ENCODE measurements around the gene ROPN1. TPM values are rescaled to one million over a fixed set of nuclear protein-coding genes. Genes with fewer than 3 reads are reported as not detected.
"Not testable (repeated sequence)": the region's sequence is repeated elsewhere in the genome, so short reads cannot be mapped to it uniquely, and the experiment has no call there.

ROPN1 gene
- total RNA-seq, 1 donor from 2014 or later: not detected

DNA sequence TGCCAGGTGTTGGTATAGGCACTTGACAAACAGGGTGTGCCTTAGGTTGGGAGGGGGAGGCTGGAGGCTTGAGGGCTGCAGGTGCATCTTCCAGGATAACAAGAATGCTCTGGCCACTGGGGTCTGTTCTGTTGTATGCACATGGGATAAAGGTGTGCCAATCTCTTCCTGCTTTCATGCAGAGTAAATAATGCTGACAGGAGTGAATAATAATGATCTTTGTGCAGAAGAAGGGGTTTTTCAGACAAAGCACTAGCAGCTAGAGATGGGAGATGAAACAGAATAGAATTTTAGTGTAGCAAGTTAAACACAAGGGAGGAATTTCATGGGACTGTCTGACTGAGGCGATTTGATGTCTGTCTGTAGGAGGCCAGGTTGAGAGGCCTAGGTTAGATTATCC, 1.9 kb upstream of the ROPN1 start:
- no peak for DNase-seq

DNA sequence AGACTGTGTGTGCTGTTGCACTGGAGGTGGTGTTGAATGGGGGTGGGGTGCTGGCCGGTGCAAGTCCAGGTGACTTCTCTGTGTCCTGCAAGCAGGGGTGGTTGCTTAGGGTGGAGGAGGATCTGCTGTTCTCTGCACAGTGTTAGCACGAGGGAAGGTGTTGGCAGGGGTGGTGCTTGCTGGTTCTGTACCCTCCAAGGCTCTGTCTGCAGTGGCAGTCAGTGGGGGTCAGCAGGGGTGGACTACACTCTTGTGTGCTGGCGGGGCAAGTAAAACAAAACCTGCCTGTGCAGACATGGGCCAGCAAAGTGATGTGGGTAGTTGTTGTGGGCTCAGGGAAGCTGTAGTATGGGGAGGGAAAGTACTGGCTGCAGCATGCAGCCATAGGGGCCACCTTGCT, 5.5 kb downstream of the ROPN1 start:
- DNase-seq: no peak

DNA sequence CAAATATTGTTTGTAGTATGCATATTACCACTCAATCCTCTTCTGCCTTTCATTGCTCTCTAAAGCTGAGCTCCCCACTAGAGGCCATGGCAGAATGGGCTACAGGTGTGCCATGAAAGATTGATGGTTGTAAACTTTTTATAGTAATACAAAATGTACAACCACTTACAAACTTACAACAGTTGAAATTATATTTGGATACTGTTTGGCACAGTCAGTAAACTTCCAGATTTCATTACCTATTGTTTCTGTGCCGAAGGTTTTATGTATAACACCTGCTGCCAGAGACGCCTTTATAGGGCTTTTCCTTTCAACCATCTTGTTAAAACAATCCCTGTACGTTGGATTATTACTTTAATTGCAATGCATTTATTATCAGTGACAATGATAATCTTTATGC, 7.0 kb downstream of the ROPN1 start:
- DNase-seq: no peak

DNA sequence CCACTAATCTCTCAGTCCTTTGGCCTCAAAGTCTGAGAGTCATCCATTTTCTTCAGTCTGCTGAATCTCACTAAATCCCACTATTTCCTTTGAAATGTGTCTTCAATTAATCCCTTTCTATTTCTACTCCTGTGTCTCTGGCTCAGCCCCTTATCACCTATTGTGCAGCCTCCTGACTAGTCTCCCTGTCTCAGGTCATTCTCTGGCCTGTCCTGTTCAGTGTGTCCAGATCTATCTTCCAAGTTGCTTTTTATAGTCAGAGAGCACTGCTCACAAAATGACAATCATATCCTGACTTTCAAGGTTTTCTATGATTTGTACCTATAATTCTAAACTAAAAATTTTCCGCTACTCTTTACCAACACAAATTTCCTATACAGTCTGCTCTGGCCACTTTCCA, 7.6 kb downstream of the ROPN1 start:
- DNase-seq: no peak

DNA sequence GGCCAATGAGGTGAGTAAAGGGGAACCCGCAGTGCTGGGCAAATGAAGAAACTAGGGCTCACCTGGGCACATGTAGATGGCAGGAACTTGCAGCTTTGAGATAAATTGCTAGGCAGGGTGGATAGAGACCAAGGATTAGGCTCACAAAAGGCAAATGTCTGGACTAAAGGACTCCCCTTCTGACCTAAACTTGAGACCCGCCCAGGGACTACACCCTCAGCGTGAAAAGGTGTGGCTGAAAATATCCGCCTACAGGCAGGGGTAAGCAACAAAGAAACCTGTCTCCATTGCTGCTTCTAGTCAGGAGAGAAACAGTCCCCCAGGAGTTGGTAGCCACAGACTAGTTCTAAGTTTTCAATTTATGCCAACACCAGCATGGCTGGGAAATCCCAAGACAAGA, 10.6 kb downstream of the ROPN1 start:
- not testable (repeated sequence) for DNase-seq

DNA sequence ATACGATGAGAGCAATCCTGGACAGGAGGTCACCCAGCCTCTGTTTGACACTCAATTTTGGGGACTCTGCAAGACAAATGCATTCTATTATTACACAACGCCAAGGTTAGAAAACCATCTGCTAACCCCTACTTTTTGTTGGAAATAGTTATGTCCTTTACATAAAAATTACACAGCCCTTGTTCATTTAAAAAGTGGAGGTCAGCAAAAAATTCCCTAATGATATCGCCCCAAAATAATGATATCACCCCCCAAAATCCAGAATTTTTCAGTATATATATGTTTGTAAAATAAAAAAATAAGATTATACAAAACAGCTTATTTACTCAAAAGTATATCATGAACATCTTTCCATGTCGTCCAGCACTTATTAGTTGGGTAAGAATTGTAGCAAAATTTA, 11.4 kb downstream of the ROPN1 start:
- DNase-seq: no peak

DNA sequence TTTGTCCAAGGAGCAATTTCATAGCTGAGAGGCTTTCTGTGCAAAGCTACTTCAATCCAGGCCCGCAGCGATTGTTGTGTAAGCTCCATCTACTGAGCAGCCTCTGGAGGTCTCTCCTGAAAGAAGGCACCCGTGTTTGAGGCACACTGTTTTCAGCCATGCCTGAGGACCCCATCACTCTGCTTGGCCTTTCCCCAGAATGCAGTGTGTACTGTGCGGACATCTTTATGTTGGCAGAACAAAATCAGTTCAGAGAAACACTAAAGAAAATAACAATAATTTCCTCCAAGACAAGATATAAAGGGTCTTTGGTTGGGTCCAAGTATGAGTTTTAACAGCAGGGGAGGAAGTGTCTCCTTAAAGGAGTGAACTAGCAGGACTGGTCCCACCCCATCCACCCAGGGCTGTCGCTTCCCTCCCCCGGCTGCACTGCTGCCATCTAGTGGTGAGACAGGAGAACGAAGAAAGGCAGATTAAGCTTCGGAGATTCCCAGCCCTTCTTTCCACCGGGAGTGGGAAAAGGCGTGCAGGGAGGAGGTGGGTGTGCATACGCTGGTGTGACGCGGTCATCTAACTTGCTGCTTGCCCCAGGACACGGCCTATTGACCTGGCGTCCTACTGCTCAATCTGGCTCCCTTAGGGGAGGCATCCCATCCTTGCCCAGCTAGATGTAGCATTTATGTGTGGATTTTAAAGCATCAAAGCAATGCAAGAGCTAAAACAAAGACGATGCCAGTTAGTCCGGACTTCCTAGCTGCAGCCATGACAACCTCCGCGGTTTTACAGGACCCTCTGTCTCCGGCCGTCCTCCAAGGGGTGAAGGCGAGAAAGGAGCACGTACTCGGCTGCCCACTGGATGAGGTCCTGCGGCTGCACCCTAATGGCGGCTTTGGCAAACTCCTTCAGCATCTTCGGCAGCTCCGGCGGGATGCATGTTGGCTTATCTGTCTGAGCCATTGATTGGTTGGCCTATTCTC, 12.1 kb downstream of the ROPN1 start:
- peak; percentile 45 for DNase-seq

DNA sequence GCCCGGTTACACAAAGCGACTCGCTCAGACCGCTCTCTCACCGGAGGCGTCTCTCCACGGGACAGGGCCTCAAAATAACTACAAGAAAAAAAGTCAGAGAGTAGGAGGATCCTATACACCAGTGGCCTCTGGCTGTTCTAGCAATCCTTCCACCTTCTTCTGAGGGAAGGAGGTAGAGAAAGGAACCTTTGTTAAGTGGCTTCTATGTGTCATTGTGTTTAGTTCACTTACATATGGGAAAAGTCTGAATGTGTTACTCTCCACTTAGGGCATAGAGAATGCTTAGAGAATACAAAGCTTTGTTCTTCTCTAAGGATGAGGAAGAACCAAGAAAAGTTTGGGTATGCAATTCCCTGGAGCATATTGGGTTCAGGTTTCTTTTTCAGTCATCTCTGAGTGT, 15.0 kb downstream of the ROPN1 start:
- DNase-seq: not testable (repeated sequence)

DNA sequence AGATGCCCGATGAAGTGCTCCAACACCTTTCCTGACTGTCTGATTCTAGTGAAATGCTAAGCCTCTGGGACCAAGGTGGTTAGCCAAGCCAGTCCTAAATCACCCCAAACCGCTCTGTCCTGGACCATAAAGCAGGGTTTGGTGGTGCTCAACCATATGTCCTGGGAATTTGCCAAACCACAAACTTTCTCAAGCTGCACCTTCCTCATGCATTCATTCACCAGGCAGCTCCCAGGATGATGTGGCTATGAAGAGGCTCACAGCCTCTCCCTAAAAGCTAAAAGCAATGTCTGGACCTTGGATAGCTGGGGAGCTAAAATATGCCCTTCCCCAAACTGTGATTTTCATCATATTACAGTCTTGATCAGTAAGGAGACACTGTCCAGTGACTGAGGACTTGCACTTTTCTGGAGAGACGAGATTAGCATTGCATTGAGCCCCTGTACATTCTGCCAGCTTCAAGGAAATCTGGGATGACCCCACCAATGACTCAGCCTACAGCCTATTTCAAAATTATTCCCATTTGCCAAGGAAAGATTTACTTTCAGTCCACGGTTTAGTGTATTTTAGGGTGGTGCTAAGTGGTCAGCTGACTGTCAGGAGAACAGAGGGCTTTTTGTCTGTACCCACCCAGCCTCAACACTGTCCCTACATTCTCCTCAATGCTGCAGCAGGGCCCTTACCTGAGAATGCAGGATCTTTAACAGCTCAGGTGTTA, 15.6 kb downstream of the ROPN1 start:
- DNase-seq: not testable (repeated sequence)

DNA sequence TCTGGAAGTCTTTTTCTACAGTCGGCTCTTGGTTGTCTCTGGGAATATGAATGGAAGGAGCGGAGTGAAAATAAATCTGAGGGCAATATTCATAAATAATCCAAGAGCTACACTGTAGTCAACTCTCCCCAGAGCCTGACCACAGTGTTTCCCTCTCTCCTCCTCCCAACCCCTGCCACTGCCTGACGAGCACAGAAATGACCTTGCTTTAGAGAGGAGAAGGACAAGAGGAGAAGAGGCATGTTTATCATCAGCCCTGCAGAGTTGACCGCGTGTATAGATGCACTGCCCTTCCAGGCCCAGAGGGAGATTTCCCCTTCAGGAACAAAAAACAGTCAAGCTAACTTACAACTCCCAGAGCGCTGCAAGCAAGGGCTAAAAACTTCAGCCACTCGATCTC, 16.9 kb downstream of the ROPN1 start:
- DNase-seq: not testable (repeated sequence)

DNA sequence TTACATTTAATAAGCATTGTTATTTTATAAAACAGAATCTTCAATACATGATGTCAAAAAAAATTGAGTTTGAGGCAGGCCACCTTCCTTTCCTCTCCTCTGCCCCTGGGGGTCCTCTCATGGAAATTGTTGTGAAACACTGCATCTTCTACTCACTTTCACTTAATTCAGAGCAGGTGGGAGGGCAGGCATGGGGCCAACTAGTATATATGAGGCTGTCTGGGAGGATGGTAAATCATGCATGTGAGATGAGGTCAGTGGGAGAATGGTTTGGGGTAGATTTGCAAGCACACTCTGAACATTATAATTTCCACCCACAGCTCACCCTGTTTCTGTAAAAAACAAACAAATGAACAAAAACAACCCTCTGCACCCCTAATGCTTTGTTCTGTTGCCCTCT, 20.5 kb downstream of the ROPN1 start:
- DNase-seq: peak; percentile 55

DNA sequence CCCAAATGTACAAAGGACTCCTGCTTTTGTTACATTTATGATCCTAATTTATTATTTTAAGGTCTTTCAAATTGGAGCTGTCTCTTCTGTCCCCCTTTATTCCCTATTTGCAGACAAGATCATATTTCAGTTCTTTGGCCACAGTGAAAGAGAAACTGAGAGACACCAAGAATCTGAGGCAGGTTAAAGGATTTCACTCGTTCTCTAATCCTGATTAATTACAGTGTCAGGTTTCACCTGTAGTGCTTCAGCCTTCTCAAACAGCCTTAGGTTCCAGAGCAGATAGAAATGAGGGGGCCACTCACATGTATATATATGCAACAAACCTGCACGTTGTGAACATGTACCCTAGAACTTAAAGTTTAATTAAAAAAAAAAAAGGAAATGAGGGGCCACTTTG, 24.7 kb downstream of the ROPN1 start:
- not testable (repeated sequence) for DNase-seq

DNA sequence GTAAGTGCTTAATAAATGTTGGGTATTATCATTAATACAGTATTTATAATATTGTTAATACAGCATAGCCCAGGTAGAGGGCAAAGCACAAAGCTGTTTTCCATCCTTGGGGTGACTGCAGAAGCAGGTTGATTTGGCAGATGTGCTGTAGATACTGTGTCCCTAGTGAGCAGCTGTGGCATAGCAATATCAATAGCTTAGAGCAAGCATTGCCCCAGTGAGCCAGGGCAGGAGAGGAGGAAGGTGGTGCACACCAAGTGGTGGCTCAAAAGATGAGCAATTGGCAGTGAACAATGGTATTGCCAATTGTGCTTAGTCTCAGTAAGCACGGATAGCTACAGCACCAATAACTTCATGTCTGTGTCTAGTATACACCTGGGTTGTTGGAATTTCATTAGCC, 25.1 kb downstream of the ROPN1 start:
- not testable (repeated sequence) for DNase-seq

DNA sequence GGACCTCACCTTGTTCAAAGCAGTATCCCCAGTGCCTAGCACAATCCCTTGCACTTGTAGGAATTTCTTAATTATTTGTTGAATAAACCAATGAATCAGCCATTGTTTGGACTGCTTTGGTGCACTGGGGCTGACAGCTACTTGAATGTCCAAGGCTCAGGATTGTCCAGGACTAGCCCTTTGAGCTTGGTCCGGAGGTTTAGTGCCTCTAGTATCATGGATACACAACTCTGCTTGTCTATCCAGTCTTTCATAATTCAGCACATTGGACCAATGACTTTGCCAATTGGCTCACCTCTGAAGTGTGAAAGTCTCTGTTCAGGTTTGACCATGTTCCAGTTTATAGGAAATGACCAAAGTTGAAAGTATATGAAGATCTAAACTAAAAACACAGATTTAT, 27.1 kb downstream of the ROPN1 start:
- DNase-seq: not testable (repeated sequence)

DNA sequence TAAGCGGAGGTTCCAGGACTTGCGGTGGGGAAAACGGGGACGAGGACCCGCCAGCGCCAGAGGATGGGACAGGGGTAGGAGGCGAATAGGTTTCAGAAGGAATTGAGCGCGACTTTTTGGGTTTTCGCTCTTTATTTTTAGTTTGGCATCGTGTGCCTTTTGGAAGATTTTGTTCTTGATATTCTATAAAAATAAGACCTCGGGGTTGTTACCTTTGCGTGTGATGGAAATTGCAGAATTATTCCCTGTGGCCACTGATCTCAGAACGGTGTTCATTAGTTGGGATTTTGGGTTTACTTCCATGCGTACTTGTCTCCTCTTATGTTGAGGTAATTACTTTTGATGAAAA, 30.4 kb downstream of the ROPN1 start:
- no peak for DNase-seq

DNA sequence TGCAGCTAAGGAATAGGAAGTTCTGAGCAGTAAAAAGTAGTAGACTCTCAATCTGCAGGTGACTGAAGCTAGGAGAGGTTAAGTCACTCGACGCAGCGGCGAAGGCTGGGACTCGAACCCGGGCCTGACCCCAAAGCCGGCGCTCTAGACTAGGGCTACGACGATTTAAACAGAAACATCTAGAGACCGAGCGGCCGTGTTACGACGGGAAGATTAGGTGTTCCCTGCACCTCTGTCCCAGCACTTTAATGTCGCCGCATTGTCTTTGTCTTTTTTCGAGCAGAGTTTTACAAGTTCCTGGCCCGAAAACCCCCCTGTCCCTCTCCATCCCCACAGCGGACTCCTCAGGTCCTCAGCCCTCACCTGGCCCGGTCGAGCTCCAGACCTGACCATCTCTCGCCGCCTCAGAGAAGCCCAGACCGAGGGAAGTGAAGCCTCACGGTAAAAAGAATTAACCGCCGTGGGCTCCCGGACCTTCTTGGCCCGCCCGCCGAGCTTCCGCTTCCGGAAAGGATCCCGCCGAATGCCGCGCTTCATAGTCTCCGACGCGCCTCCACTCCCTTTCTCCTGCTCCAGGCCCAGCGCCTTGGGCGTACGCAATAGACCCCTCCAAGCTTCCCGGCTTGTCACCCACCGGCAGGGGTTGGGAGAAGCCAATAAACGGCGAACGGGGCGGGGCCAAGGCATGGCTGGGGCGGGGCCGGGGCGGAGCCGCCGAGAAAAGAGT, 31.0 kb downstream of the ROPN1 start, which contains the start of gene CCDC14:
TSS of gene CCDC14 (minus strand) at position 449 of the 727 bp plus-strand sequence. CDS start at position 393, 56 bp downstream.
- DNase-seq: peak; percentile 98

DNA sequence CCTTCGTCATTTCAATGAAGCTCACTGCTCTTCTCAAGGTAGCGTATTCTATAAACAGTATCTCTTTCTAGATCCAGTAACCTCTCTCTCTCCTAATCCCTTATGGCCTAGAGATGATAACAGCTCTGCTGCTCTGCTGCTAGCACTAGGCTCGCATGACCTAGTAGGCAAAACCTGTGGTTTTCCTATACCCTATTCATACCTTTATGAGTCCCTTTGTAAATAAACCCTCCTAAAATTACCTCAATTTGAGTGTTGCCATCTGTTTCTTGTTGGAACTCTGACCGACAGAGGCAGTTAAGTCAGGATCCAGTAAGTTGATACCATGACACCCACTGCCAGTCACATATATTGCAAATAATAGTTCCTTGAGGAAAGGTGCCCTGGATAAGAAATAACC, 38.2 kb downstream of the ROPN1 start:
- no peak for DNase-seq

DNA sequence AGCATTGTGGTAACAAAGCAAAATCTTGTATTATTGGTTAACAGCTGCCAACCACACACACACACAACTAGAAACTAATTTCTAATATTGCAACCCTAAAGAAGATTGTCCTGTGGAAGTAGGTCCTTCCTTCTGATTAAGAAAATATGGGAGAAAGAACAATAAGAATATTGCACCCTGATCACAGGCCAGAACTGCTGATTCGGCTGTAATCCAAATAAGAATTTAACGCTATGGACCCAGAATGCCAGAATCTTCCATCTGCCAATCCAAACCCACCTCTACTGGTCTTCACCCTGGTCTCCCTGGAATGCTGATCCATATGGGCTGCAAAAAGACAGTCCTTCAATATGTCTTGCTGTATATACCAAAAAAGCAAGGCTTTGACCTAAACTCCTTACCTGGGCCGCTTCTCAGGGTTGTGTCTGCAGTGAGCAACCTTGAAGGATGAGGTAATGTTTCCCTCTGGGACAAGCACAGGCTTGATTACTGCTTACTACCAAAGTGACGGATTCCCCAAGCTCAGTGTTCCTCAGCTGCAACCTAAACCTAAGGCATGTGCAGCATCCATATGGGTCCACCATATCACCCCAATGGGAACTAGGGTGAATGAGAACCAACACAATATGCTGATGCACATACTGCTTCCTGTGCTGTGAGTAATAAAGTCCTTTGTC, 38.9 kb downstream of the ROPN1 start:
- no peak for DNase-seq

DNA sequence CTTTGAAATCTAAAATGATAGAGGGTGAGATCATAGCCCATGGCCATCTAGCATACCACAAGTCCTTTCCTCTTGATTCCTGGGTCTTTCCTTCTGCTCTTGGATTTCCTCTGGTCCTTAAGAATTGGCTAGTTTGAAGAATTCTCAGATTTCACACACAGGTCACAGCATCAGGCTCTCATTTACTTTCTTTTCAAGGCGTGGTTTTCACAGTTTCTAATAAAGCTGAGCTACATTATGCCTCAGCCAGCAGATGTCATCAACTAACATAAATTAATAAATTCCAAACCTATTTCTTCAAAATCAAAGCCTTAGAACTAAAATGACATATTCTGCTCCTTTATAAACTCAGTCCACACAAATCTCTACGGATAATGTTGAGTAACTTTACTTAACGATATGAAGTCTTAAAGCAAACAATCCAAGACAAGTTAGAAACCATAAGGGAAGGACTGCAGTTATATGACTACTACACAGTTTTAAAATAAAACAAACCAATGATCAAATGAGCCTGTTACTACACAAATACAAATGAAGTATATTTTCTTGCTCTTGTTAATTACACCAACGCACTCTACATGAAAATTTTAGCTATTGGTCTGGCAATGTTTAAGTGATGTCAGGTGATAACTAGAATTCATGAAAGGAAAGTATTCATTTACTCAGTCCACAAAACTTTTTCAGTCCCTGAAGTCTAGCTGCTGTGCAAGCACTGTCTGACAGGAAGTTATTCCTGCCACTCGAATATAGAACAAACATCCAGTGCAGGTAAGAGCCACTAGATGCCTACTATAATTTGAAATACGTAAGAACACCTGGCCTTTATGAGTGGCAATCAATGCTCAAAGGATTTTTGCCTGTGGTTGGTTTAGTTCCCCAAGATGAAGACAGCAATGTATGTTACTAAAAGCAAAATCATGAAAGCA, 40.1 kb downstream of the ROPN1 start:
- no peak for DNase-seq

DNA sequence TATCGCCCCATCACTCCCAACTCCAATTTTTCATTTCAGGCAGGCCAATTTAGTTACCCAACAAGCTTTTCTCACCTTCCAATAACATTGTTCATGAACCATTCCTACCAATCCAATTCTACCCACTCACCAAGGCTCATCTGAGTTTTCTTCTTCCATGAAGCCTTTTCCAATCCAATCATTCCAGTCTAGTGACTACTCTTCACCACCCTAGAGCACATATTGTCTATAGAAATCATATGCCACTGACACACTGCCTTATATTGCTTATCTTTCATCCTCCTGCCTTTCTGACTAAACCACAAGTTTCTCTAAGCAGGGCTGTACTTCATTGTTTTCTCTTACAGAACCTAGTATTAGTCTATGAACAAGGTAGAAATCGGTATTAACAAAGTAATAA, 42.3 kb downstream of the ROPN1 start:
- DNase-seq: no peak

DNA sequence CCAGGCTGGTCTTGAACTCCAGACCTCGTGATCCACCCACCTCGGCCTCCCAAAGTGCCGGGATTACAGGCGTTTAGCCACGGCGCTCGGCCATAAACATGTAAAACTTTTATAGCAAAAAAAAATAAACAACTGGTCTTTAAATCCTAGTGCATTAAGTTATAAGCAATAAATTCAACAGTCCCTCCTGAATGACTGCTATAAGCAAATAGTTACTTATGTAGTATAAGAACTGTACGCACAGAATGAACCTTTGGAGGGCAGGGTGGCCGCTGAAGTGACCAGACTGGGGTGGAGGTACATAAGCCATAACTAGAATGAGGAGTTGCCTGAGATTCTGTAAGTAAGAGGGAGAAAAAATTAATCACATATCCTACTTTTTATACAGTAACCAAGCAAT, 43.5 kb downstream of the ROPN1 start:
- no peak for DNase-seq
